NCI-H2081 treated with DMSO at 0.1 percent for 48 hours (cell line): ENCODE data around the gene RMI2.

Source experiments
- DNase-seq: peaks from one replicate; lab custom pipeline; 2025; lab: John Stamatoyannopoulos, UW

The RMI2 gene

GRCh38 chr16:11384184-11384955 lies 39.1 kb downstream of the RMI2 start:
- no peak for DNase-seq

GRCh38 chr16:11384956-11385586 lies 39.8 kb downstream of the RMI2 start:
- DNase-seq, result no peak

- DNase-seq, result no peak
These were observed 40.9 kb downstream of the RMI2 start for GRCh38 chr16:11386054-11386680.

GRCh38 chr16:11386791-11387546 lies 41.7 kb downstream of the RMI2 start:
- DNase-seq, result no peak

GRCh38 chr16:11389083-11389482 lies 43.8 kb downstream of the RMI2 start:
- no peak for DNase-seq

- no peak for DNase-seq
These were observed 44.6 kb downstream of the RMI2 start for GRCh38 chr16:11389631-11390565.

- peak; percentile 58 for DNase-seq
These were observed 45.6 kb downstream of the RMI2 start for GRCh38 chr16:11390573-11391495.

GRCh38 chr16:11391576-11391975 lies 46.3 kb downstream of the RMI2 start:
- DNase-seq, result peak; percentile 51

- no peak for DNase-seq
These were observed 46.9 kb downstream of the RMI2 start for GRCh38 chr16:11392041-11392581.

GRCh38 chr16:11393366-11393765 lies 48.1 kb downstream of the RMI2 start:
- DNase-seq, result no peak

- no peak for DNase-seq
These were observed 48.8 kb downstream of the RMI2 start for GRCh38 chr16:11393861-11394592.

GRCh38 chr16:11394593-11394960 lies 49.3 kb downstream of the RMI2 start:
- no peak for DNase-seq

GRCh38 chr16:11395008-11395948 lies 50.0 kb downstream of the RMI2 start:
- DNase-seq, result no peak

- no peak for DNase-seq
These were observed 50.6 kb downstream of the RMI2 start for GRCh38 chr16:11395949-11396240.

- no peak for DNase-seq
These were observed 51.2 kb downstream of the RMI2 start for GRCh38 chr16:11396241-11397048.

- no peak for DNase-seq
These were observed 52.9 kb downstream of the RMI2 start for GRCh38 chr16:11398136-11398535.

- DNase-seq, result no peak
These were observed 53.6 kb downstream of the RMI2 start for GRCh38 chr16:11398851-11399250.
